ENCODE measurements around the gene ANKRD23. TPM values are rescaled to one million over a fixed set of nuclear protein-coding genes. Genes with fewer than 3 reads are reported as not detected.

ANKRD23 gene
- total and polyA plus RNA-seq, 2 of the 13 experiments (the other 11 are each of a cell fraction or from before 2014, with no cell fraction given): 1.5 to 1.6 TPM

- no peak for FAIRE-seq
- peaks cover 8% of the 10 kb centered on the region for H3K4me1 ChIP-seq (ENCODE audit: insufficient read depth, low read length)
- no peak for TF ChIP-seq ZNF878 (CRISPR knock-in tag; IDR thresholded peaks at IDR 0.05)
- no peak for TF ChIP-seq JDP2 (CRISPR knock-in tag; IDR thresholded peaks at IDR 0.05; ENCODE audit: borderline replicate concordance)
- TF ChIP-seq SMAD9 (CRISPR knock-in tag; IDR thresholded peaks at IDR 0.05): no peak
- no peak for TF ChIP-seq KIAA2018 (CRISPR knock-in tag; IDR thresholded peaks at IDR 0.05; ENCODE audit: borderline replicate concordance)
- TF ChIP-seq ZMYM4 (CRISPR knock-in tag; IDR thresholded peaks at IDR 0.05): no peak
- TF ChIP-seq KAT7 (CRISPR knock-in tag; IDR thresholded peaks at IDR 0.05; ENCODE audit: borderline replicate concordance): no peak
- TF ChIP-seq SPEN (CRISPR knock-in tag; IDR thresholded peaks at IDR 0.05; ENCODE audit: low read depth): no peak
- TF ChIP-seq U2AF2 (IDR thresholded peaks at IDR 0.05; ENCODE audit: low read depth, low read length): no peak
- TF ChIP-seq CREBL2 (CRISPR knock-in tag; IDR thresholded peaks at IDR 0.05; ENCODE audit: borderline replicate concordance): no peak
- no peak for TF ChIP-seq E2F2 (CRISPR knock-in tag; IDR thresholded peaks at IDR 0.05; ENCODE audit: borderline replicate concordance)
- TF ChIP-seq MAFG (CRISPR knock-in tag; IDR thresholded peaks at IDR 0.05): no peak
- TF ChIP-seq ZNF3 (CRISPR knock-in tag; IDR thresholded peaks at IDR 0.05): no peak
- no peak for TF ChIP-seq GPN1 (CRISPR knock-in tag; IDR thresholded peaks at IDR 0.05; ENCODE audit: borderline replicate concordance)
- TF ChIP-seq IKZF5 (CRISPR knock-in tag; IDR thresholded peaks at IDR 0.05): no peak
Observed at GRCh38 chr2:96876269-96877041, 32.6 kb upstream of the ANKRD23 start.

More at GRCh38 chr2:96876269-96877041, 32.6 kb upstream of the ANKRD23 start:
- Histone ChIP-seq H3K27me3 (ENCODE audit: control insufficient read depth in 1 of 2, insufficient read depth in 2 of 2, low read length in 2 of 2) (peaks cover 34 to 85% of the 10 kb centered on the region in 2 experiments), H3K79me2 (ENCODE audit: insufficient read depth, low read length) (no peaks in the 10 kb centered on the region), H3K27ac (ENCODE audit: extremely low read length, insufficient read depth, low read length) (no peak overlapping the region), H3K4me3 (replicated peaks in 1 of 3; ENCODE audit: insufficient read depth in 1 of 3, low read depth in 2 of 3, low read length in 3 of 3) (no peak overlapping the region; a peak in 1 of 6 replicates), H3K36me3 (replicated peaks in 1 of 2; ENCODE audit: control insufficient read depth in 1 of 2, insufficient read depth in 2 of 2, low read length in 2 of 2) (no peaks in the 10 kb centered on the region), H4K20me1 (ENCODE audit: insufficient read depth, low read length) (no peaks in the 10 kb centered on the region; the same call in 1 of the 2 replicates), H3K9ac (ENCODE audit: insufficient read depth, low read depth, low read length) (no peak overlapping the region), H3K4me2 (ENCODE audit: low read depth, low read length) (no peak overlapping the region), H3K9me3 (ENCODE audit: low read length) (no peaks in the 10 kb centered on the region), H2AFZ (ENCODE audit: low read length) (no peak overlapping the region)
- ATAC-seq (no peak), DNase-seq (ENCODE audit: low spot score) (no peak)
- ChIA-PET CTCF (ENCODE audit: low intra/inter-chr PET ratio, low total read pairs) (no interaction called here), POLR2A (interaction anchor here (1.0 kb wide), 1 partner anchor 19 kb away, joined by 6 read pairs; the partner anchor contains the start of gene ANKRD39)
- intact Hi-C loops (cut with micrococcal nuclease; ENCODE audit: unreplicated experiment) (no loop called here), in situ Hi-C loops (cut with HindIII; ENCODE audit: extremely low pct_ligation_motif_present, low pct_unique_long_range_greater_than_20kb) (no loop called here)
- no TSS peak for BruUV-seq (replicated peaks)
- 45% methylated on average over 15 of the region's 16 CpGs for WGBS (ENCODE audit: low lambda C conversion rate)

Measured in HepG2 (cell line).